ENCODE measurements around the gene B4GALT1. TPM values are rescaled to one million over a fixed set of nuclear protein-coding genes. Genes with fewer than 3 reads are reported as not detected.
"Not testable (repeated sequence)": the region's sequence is repeated elsewhere in the genome, so short reads cannot be mapped to it uniquely, and the experiment has no call there.

Gene B4GALT1
- total RNA-seq, 4 donors from 2014 or later = 23.7 to 126 (median 93.7) TPM

GRCh38 chr9:33165263-33166151 is 1.6 kb downstream of the B4GALT1 start:
- Histone ChIP-seq H3K36me3 (no peaks in the 10 kb centered on the region), H3K27ac (peak overlapping the region; percentile 93 to 97 (median 96)), H3K9me3 (no peaks in the 10 kb centered on the region), H3K27me3 (no peaks in the 10 kb centered on the region), H3K4me1 (peaks cover 39 to 66% (median 60%) of the 10 kb centered on the region in 4 donors), H3K4me3 (peak overlapping the region; percentile 38 to 84 (median 72))
- TF ChIP-seq EP300 (IDR thresholded peaks at IDR 0.05; ENCODE audit: low read depth) = no peak
- peak; percentile 47 to 77 (median 52) for TF ChIP-seq POLR2AphosphoS5 (IDR thresholded peaks at IDR 0.05)
- TF ChIP-seq POLR2A (IDR thresholded peaks at IDR 0.05) = peak; percentile 56
- TF ChIP-seq CTCF (IDR thresholded peaks at IDR 0.05) = peak in 1 of 5 experiments; percentile 10
- in situ Hi-C loops (cut with MboI; ENCODE audit: low pct_ligation_motif_present in 1 of 4, low pct_unique_long_range_greater_than_20kb in 1 of 4, low sequenced_read_pairs in 3 of 4) (loop anchor here in 1 of 4 donors (5.0 kb wide), 1 partner anchor 88 kb away; the partner anchor contains the start of gene SMU1), intact Hi-C loops (cut with DNase I; ENCODE audit: low total_unique reads) (loop anchor here (5.0 kb wide), 1 partner anchor 88 kb away; the partner anchor contains the start of gene SMU1)
- WGBS, 2 donors (ENCODE audit: low coverage in 1 of 2) = 10 to 15% methylated on average over 5 to 10 of the region's 10 CpGs
- DNase-seq = peak; percentile 71

- not testable (repeated sequence) for H3K36me3 ChIP-seq, DNase-seq, H3K27me3 ChIP-seq, H3K9me3 ChIP-seq
- intact Hi-C loops (cut with DNase I; ENCODE audit: low total_unique reads) = loop anchor here (5.0 kb wide), 1 partner anchor 88 kb away; the partner anchor contains the start of gene SMU1
- Histone ChIP-seq H3K27ac (peak overlapping the region; percentile 93 to 97 (median 96)), H3K4me3 (peak overlapping the region in 3 of 4 donors; percentile 16 to 84 (median 79)), H3K4me1 (peaks cover 46 to 72% (median 66%) of the 10 kb centered on the region in 4 donors)
- 54 to 69% methylated on average over 6 to 7 of the region's 7 CpGs for WGBS, 2 donors (ENCODE audit: low coverage in 1 of 2)
- in situ Hi-C loops (cut with MboI; ENCODE audit: low pct_ligation_motif_present in 1 of 4, low pct_unique_long_range_greater_than_20kb in 1 of 4, low sequenced_read_pairs in 3 of 4) = loop anchor here in 1 of 4 donors (5.0 kb wide), 1 partner anchor 88 kb away; the partner anchor contains the start of gene SMU1
Observed at GRCh38 chr9:33164921-33165262, 2.2 kb downstream of the B4GALT1 start.

GRCh38 chr9:33164138-33164809 is 2.9 kb downstream of the B4GALT1 start:
- in situ Hi-C loops (cut with MboI; ENCODE audit: low pct_ligation_motif_present in 1 of 4, low pct_unique_long_range_greater_than_20kb in 1 of 4, low sequenced_read_pairs in 3 of 4) (no loop called here), intact Hi-C loops (cut with DNase I; ENCODE audit: low total_unique reads) (no loop called here)
- Histone ChIP-seq H3K36me3 (no peaks in the 10 kb centered on the region), H3K9me3 (no peaks in the 10 kb centered on the region), H3K27me3 (no peaks in the 10 kb centered on the region), H3K27ac (peak overlapping the region; percentile 93 to 97 (median 96)), H3K4me3 (peak overlapping the region in 2 of 4 donors; percentile 16 to 79), H3K4me1 (peaks cover 52 to 79% (median 72%) of the 10 kb centered on the region in 4 donors)
- WGBS, 2 donors (ENCODE audit: low coverage in 1 of 2) = 38 to 47% methylated on average over 5 to 11 of the region's 11 CpGs
- DNase-seq = peak; percentile 37
- TF ChIP-seq CTCF (IDR thresholded peaks at IDR 0.05) (no peak), POLR2AphosphoS5 (IDR thresholded peaks at IDR 0.05) (peak in 2 of 3 donors; percentile 22 to 45), POLR2A (IDR thresholded peaks at IDR 0.05) (peak; percentile 25)

- 93 to 100% methylated on average over 1 to 8 of the region's 8 CpGs for WGBS, 2 donors (ENCODE audit: low coverage in 1 of 2)
- Histone ChIP-seq H3K4me1 (peaks cover 59 to 86% (median 79%) of the 10 kb centered on the region in 4 donors), H3K36me3 (no peaks in the 10 kb centered on the region), H3K4me3 (peak overlapping the region in 1 of 4 donors; percentile 79), H3K27me3 (no peaks in the 10 kb centered on the region), H3K9me3 (no peaks in the 10 kb centered on the region), H3K27ac (peak overlapping the region; percentile 93 to 97 (median 96))
- no peak for DNase-seq
- TF ChIP-seq POLR2AphosphoS5 (IDR thresholded peaks at IDR 0.05) = no peak
- no peak for TF ChIP-seq POLR2A (IDR thresholded peaks at IDR 0.05)
- no peak for TF ChIP-seq CTCF (IDR thresholded peaks at IDR 0.05)
- TF ChIP-seq EP300 (IDR thresholded peaks at IDR 0.05; ENCODE audit: low read depth) = no peak
- in situ Hi-C loops (cut with MboI; ENCODE audit: low pct_ligation_motif_present in 1 of 4, low pct_unique_long_range_greater_than_20kb in 1 of 4, low sequenced_read_pairs in 3 of 4) (no loop called here), intact Hi-C loops (cut with DNase I; ENCODE audit: low total_unique reads) (no loop called here)
Observed at GRCh38 chr9:33163433-33164137, 3.6 kb downstream of the B4GALT1 start.

Measured in transverse colon (tissue), 4 donors.